Subcutaneous adipose tissue (tissue), 4 donors: Measurements from ENCODE around the gene NPLOC4. TPM values are rescaled to one million over a fixed set of nuclear protein-coding genes. Genes with fewer than 3 reads are reported as not detected.

ENCODE experiments used
- total RNA-seq, 4 donors: library from RNA; depleted of rRNA; stranded (reverse); fragments of >200 nt; gene quantifications; one replicate each; pipeline ENCODE4 v1.1.0, GENCODE V29; 2016
- TF ChIP-seq, protein P1 (sequence below): fragments of 450-650 bp; IDR thresholded peaks from one replicate; pipeline ENCODE4 v1.5.1; 2016; ENCODE audit warnings: low read depth, mild to moderate bottlenecking, control low read depth, antibody characterized with exemption, moderate library complexity

Gene NPLOC4
- total RNA-seq, 4 donors from 2014 or later: 47.4 to 112 (median 62.8) TPM

DNA sequence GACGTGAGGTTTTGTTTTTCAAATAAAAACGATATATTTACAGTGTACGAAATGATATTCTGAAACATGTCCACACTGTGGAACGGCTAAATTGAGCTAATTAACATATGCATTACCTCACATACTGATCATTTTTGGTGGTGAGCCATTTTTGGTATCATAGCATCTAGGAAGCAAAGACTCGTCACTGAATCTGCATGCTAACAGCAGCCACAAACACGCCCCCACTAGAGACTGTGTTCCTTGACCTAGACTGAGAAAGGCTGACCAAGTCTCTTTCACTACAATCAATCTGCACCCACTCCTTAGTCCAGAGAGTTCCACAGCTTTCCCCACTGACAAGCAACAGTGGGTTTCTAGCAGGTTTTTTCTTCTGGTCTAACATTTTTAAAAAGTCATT is 29.5 kb downstream of the NPLOC4 start:
- TF ChIP-seq, protein P1, sequence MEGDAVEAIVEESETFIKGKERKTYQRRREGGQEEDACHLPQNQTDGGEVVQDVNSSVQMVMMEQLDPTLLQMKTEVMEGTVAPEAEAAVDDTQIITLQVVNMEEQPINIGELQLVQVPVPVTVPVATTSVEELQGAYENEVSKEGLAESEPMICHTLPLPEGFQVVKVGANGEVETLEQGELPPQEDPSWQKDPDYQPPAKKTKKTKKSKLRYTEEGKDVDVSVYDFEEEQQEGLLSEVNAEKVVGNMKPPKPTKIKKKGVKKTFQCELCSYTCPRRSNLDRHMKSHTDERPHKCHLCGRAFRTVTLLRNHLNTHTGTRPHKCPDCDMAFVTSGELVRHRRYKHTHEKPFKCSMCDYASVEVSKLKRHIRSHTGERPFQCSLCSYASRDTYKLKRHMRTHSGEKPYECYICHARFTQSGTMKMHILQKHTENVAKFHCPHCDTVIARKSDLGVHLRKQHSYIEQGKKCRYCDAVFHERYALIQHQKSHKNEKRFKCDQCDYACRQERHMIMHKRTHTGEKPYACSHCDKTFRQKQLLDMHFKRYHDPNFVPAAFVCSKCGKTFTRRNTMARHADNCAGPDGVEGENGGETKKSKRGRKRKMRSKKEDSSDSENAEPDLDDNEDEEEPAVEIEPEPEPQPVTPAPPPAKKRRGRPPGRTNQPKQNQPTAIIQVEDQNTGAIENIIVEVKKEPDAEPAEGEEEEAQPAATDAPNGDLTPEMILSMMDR: no peak

DNA sequence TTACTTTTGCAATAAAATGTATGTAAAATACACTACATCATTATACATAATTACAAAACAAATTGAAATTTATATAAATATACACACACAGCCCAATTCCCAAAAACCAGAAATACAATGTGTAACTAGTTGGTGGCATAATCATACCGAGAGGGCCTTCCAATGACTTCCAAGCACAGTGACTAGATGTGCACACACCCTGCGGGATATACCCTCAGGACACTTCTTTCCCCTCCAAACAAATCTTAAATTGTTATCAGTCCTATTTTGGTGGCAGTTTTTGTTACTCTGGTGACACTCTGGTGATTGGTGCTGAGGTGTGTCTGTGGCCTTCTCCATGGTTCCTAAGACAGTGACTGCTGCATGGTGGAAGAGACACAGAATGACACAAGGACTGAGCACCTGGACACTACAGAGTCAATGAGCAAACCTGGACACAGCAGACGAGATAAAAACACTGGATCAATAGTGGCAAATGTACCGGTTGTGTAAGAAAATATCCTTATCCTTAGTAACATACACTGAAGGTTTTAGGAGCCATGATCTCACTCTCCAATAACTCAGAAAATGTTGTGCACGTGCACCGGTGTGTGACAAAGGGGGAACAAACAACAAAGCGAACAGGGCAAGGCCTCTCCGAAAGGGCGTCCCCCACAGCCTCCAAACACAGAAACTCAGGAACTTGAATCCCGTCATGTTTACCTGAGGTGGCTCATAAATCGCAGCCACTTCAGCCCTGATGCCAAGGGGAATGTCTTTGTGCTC is 32.9 kb downstream of the NPLOC4 start:
- TF ChIP-seq, protein P1: no peak

DNA sequence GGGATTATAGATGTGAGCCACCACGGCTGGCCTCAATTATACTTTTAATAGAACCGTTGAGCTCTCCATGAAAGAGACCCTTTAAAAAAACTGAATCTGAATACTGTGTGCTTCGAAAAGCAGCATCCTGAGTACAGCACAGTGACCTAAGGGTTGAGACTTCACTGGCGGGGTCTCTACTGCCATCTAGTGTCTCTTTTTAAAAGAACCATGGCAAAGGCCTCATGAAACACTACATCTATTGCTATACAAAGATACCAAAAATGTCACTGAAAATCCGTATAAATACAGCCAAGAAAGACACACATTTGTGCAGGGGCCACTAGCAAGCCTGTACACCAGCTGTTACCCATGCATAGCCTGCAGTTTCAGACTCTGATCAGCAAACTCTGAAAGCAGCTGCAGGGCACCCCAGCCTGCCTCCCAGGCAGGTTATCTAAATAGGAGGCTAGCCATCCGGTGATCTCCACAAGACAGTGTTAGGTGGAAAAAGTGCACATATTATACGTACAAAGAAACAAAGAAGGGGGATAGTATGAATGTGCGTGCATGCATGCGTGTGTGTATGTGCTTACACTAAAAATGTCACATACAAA is 35.3 kb downstream of the NPLOC4 start:
- TF ChIP-seq, protein P1: no peak

DNA sequence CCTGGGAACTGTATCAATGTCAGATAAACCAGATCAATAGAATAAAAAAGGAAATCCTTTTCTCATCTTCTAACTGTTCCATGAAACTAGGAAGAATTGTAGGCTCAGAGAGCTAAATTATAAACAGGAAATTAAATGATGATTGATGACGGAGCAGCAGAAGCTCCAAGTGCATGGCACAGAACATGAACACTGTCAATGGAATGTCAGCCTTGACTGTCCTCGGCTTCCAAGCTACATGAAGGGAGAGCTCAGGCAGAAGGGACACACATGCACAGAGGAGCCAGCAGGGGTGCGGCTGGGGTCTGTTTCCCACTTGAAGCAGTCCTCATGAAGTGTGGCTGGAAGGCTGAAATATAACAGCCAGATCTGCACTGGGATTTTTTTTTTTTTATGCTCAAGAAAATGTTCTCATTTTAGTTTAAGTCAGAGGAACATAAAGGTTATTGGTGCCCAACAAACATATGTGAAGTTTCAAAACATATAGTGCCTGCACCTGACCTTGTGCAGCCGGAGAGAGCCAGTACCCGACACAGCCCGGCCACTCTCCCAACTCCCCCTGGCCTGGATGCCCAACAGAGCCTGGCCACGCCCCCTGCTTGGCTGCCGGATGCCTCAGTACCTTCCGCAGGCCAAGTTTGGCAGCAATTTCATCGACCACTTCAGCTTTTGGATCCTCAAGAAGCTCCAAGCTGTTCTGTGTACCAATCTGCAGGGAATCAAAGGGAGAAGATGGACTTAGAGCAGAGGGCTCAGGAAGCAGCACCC is 37.0 kb downstream of the NPLOC4 start:
- TF ChIP-seq, protein P1: no peak

DNA sequence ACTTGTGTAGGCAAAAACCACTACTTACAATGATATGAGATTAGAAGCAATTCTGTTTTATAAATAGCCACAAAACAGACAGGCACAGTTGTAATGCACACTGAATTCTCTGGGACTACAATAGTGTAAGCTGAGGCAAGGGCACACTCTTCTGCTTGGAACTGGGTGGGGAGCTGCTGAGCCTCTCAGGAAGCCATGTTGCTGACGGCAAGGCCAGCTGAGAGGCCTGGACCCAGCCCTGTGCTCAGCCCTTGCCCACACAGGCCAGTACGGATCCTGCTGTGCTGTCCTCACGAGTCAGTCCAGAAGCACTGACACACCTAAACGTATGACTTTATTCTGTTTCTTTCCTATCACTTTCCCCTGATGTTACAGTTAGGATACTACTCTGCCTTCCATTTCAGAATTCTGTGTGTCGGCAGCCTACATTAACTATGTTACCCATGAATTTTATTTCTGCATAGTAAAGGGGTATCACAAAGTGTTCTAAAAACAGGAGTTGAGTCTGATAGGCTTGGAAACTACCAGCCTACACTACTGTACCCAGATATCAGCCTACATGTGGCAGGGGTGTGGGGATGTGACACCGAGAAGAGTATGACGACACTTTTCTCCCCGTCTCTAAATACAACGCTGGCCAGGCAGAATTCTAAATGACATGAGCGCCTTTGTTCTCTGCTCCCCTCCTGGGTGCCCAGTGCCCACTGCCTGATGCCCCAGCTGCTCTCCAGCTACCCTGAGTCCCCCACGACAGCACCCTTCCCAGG is 43.6 kb downstream of the NPLOC4 start:
- TF ChIP-seq, protein P1: no peak

DNA sequence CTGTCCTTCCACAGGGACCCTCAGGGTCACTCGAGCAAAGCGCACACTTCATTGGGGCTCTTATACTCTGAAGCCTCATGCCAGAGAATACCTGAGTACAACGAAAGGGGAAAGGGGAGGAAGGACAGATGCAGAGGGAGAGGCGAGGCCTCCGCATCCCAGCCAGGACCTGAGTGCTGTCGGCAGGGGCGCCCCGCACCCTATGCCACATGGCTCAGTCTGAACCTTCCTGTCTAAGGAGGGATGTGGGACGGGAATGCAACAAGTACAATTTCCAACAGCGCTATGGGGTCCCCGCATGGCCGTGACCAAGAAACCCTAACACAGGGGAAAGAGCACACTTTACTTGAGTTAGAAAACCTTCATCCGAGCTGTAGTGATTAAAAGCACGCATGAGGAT is 44.9 kb downstream of the NPLOC4 start:
- TF ChIP-seq, protein P1: no peak
